Suprapubic skin (tissue), 4 donors: ENCODE data around the gene SMYD3. TPM values are rescaled to one million over a fixed set of nuclear protein-coding genes. Genes with fewer than 3 reads are reported as not detected.

Experiments
- DNase-seq, 2 donors: peaks; one replicate each; pipeline ENCODE4 v3.0.0-alpha.2; 2019; ENCODE audit warnings: low spot score in 2 of 2
- H3K27ac ChIP-seq: fragments of 200-600 bp; sonication (generic); one replicate; pipeline ENCODE4 v1.5.1; 2019
- H3K27me3 ChIP-seq: fragments of 200-600 bp; sonication (generic); one replicate; pipeline ENCODE4 v1.5.1; 2019
- H3K36me3 ChIP-seq: fragments of 200-600 bp; sonication (generic); one replicate; pipeline ENCODE4 v1.5.1; 2019
- H3K4me1 ChIP-seq: fragments of 200-600 bp; sonication (generic); one replicate; pipeline ENCODE4 v1.5.1; 2019
- H3K4me3 ChIP-seq: fragments of 200-600 bp; sonication (generic); one replicate; pipeline ENCODE4 v1.5.1; 2019; ENCODE audit warnings: mild to moderate bottlenecking
- H3K9me3 ChIP-seq: fragments of 200-600 bp; sonication (generic); one replicate; pipeline ENCODE4 v1.5.1; 2019
- CTCF ChIP-seq, 2 donors: fragments of 200-600 bp in 1 of 2; fragments of 450-650 bp in 1 of 2; sonication (generic) in 1 of 2; IDR thresholded peaks; one replicate each; pipeline ENCODE4 v1.5.1; 2016 to 2019; ENCODE audit warnings: antibody characterized with exemption in 2 of 2, mild to moderate bottlenecking in 1 of 2, moderate library complexity in 1 of 2
- EP300 ChIP-seq: sonication (generic); formaldehyde crosslinking; IDR thresholded peaks from one replicate; pipeline ENCODE4 v1.6.1; 2017; ENCODE audit warnings: antibody characterized with exemption
- POLR2A ChIP-seq, 2 donors: fragments of 450-650 bp; IDR thresholded peaks; one replicate each; pipeline ENCODE4 v1.6.1; 2017; ENCODE audit warnings: antibody characterized with exemption in 2 of 2, mild to moderate bottlenecking in 2 of 2, moderate library complexity in 2 of 2
- POLR2AphosphoS5 ChIP-seq, 3 donors: sonication (generic); formaldehyde crosslinking; IDR thresholded peaks; one replicate each; pipeline ENCODE4 v1.6.1; 2017; ENCODE audit warnings: antibody characterized with exemption in 3 of 3
- WGBS: methylation state at CpG from one replicate; pipeline ENCODE4 v1.1.5; 2018; 5-methylcytosine and 5-hydroxymethylcytosine counted together
- total RNA-seq, 4 donors: library from RNA; depleted of rRNA; stranded (reverse); fragments of >200 nt; gene quantifications; one replicate each; pipeline ENCODE4 v1.1.0, GENCODE V29; 2016

The SMYD3 gene
- total RNA-seq, 4 donors from 2014 or later: 14.5 to 33.6 (median 18.9) TPM

DNA sequence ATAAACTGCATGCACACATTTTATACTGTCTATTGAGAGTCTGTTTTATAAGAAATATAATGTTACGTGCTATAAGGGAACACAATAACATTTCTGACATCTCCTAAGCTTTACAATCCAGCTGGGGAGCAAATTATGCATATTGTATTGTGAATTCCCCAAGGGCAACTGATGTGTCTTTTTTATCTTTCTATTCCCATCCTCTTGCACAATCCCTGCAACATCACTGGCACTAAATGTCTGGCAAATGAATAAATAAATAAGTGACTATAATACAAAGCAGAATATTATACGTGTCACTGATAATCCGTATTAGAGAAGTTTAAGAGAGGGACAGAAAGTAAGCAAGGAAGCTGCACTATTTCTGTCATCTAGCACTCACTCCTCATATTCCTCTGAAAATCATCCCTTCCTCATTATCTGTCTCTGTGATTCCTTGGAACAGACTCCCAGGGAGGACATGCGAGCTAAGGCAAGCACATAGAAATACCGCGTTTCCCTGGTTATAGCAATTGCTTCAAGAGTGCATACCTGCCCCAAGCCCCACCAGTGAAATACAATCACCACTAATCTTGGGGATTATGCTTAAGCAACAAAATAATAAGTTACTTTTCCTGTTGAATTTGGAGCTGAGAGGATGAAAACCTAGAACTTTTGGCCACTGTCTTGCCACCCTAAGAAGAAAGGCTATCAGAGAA, 205.4 kb downstream of the SMYD3 start:
- Histone ChIP-seq H3K36me3 (no peaks in the 10 kb centered on the region), H3K4me3 (no peak overlapping the region), H3K27ac (no peak overlapping the region), H3K27me3 (no peaks in the 10 kb centered on the region), H3K9me3 (no peaks in the 10 kb centered on the region), H3K4me1 (peaks cover 19% of the 10 kb centered on the region)
- no peak for DNase-seq
- TF ChIP-seq POLR2A (IDR thresholded peaks at IDR 0.05) (no peak), POLR2AphosphoS5 (IDR thresholded peaks at IDR 0.05) (no peak)
- 53% methylated on average over 6 of the region's 6 CpGs for WGBS

- TF ChIP-seq POLR2AphosphoS5 (IDR thresholded peaks at IDR 0.05): no peak
- no peak for TF ChIP-seq EP300
- no peak for TF ChIP-seq POLR2A (IDR thresholded peaks at IDR 0.05)
- no peak for TF ChIP-seq CTCF (IDR thresholded peaks at IDR 0.05)
- 50% methylated on average over 6 of the region's 6 CpGs for WGBS
- H3K36me3 ChIP-seq: no peaks in the 10 kb centered on the region
- H3K4me1 ChIP-seq: peaks cover 19% of the 10 kb centered on the region
- no peaks in the 10 kb centered on the region for H3K9me3 ChIP-seq
- no peak overlapping the region for H3K4me3 ChIP-seq
- H3K27me3 ChIP-seq: no peaks in the 10 kb centered on the region
- DNase-seq: no peak
- H3K27ac ChIP-seq: no peak overlapping the region
These were observed 206.2 kb downstream of the SMYD3 start for GRCh38 chr1:246300626-246301549.

DNA sequence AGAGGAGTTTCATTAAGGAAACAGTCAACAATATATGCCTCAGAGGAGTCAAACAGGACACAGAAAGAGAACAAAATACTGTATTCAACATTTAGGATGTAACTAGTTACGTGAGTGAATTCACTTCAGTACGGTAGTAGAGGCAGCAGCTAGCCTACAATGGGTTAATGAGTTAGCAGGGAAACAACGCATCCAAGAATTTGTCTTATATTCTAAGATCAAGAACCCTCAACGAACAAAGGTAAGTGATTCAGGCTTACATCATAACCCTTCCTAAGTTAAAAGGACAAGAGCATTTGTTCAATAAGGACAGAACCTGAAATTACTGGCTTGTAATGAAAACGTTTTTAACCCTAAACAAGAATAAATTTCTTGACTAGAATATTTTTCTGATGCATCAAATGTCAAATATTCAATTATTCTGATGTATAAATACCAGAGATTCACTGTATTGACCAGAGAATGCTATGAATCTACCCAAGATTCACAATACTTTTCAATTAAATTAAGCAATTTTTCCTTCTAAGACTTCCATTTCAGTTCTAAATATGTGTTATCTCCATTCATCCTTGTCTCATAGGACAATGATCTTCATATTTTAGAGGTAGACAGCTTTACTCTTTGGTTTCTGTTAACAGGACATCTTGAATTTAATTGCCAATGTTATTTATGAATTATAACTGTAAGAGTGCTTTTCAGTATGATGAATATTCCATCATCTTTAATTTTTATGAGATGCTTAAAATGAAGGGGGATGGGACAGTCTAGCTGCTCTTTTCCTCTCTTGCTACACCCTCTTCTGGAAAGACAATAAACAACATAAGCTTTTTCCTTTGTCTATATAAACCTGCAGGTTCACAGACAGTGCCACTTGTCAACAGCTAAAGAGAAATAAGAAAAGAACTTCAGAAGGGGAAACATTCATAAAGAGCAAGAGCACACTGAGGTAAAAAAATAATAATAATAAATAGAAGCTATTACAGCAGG, 209.5 kb downstream of the SMYD3 start:
- Histone ChIP-seq H3K4me1 (peaks cover 19% of the 10 kb centered on the region), H3K36me3 (no peaks in the 10 kb centered on the region), H3K9me3 (no peaks in the 10 kb centered on the region), H3K27ac (no peak overlapping the region), H3K4me3 (no peak overlapping the region), H3K27me3 (no peaks in the 10 kb centered on the region)
- no peak for DNase-seq
- 78% methylated on average over 5 of the region's 5 CpGs for WGBS
- no peak for TF ChIP-seq EP300
- no peak for TF ChIP-seq POLR2A (IDR thresholded peaks at IDR 0.05)
- TF ChIP-seq CTCF (IDR thresholded peaks at IDR 0.05): no peak
- TF ChIP-seq POLR2AphosphoS5 (IDR thresholded peaks at IDR 0.05): no peak

DNA sequence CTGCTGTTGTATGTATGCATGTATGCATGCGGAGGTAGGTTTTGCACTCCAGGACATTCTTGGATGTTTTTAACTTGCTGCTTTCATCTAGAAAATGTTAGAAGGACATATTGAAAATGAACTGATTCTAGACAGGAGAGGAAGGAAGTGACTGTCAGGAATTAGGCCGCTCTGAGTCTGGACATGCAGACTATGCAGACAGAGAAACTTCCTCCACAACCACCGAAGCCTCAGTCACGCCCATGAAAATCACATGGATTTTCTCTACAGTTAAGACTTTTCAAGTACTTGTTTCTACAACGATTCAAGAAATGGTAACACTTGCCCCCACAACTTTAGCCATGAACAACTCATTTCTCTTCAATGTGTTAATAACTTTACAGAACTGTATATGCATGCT, 211.1 kb downstream of the SMYD3 start:
- Histone ChIP-seq H3K27me3 (no peaks in the 10 kb centered on the region), H3K4me3 (no peak overlapping the region), H3K9me3 (no peaks in the 10 kb centered on the region), H3K27ac (no peak overlapping the region), H3K36me3 (no peaks in the 10 kb centered on the region), H3K4me1 (peaks cover 5% of the 10 kb centered on the region)
- TF ChIP-seq POLR2A (IDR thresholded peaks at IDR 0.05) (no peak), POLR2AphosphoS5 (IDR thresholded peaks at IDR 0.05) (no peak), EP300 (no peak), CTCF (IDR thresholded peaks at IDR 0.05) (no peak)
- no peak for DNase-seq
- 57% methylated on average over 5 of the region's 5 CpGs for WGBS

DNA sequence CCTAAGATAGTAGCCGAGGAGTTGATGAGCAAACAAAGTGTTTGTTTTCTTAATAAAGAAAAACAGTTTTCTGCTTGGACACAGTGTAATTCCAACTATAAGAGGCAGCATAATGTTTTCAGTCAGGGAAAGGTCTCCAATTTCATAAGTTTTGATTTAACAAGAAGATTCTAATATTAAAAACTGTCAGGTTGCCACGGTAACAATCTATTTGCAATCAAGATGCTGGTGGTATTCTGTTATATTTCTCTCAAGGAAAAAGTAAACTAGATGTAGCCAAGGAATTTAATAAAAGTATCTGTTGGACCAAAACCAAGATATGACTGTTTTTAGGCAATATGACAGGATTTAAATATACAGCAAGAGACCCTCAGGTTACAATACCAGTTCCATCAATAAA, 211.7 kb downstream of the SMYD3 start:
- 92% methylated on average over 2 of the region's 2 CpGs for WGBS
- no peaks in the 10 kb centered on the region for H3K9me3 ChIP-seq
- H3K27me3 ChIP-seq: no peaks in the 10 kb centered on the region
- TF ChIP-seq POLR2A (IDR thresholded peaks at IDR 0.05): no peak
- no peak for TF ChIP-seq POLR2AphosphoS5 (IDR thresholded peaks at IDR 0.05)
- TF ChIP-seq CTCF (IDR thresholded peaks at IDR 0.05): no peak
- no peak for TF ChIP-seq EP300
- no peak overlapping the region for H3K27ac ChIP-seq
- DNase-seq: no peak
- no peaks in the 10 kb centered on the region for H3K4me1 ChIP-seq
- no peaks in the 10 kb centered on the region for H3K36me3 ChIP-seq
- H3K4me3 ChIP-seq: no peak overlapping the region
